Measurements from ENCODE around the gene GSE1. TPM values are rescaled to one million over a fixed set of nuclear protein-coding genes. Genes with fewer than 3 reads are reported as not detected.

The GSE1 gene
- total and polyA plus RNA-seq, 2 experiments from 2014 or later = 27.9 to 43.5 TPM

DNA sequence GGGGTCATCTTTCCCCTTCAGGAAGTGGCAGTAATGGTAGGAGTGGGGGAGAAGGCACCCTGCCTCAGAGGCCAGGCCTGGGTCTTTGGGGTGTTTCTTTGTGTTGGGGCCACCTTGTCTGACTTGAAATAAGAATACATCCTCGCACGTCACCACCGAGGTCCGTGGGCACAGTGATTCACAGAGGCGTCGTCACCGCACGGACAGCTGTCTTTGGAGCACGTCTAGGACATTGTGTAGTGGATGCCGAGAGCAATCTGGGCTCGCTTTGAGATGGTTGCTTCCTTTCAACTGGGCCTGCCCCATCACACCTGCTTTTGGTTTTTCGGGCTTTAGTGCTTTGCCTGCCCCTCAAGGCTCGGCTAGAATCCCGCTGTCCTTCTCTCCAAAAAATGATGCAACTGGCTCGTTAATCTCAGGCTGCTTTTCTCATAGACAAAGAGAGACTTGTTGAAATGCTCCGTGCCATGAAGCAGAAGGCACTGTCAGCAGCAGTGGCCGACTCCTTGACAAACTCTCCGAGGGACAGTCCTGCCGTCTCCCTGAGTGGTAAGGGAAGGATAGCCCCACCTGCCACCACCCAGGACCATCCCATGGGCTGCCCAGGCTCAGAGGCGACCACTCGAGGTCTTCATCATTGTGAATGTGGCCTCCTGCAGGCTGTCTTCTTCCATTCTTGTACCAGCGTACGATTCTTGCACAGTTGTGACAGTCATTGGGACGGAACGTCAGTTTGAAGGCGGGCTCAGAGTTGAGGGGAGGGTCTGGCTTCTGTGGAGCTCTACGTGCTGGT is 51.7 kb downstream of the GSE1 start:
- H3K36me3 ChIP-seq (replicated peaks; ENCODE audit: insufficient read depth, low read depth) = no peaks in the 10 kb centered on the region
- no peaks in the 10 kb centered on the region for H3K27me3 ChIP-seq
- H3K9me2 ChIP-seq (replicated peaks; ENCODE audit: insufficient read depth) = no peaks in the 10 kb centered on the region
- no peaks in the 10 kb centered on the region for H3K4me1 ChIP-seq (ENCODE audit: insufficient read depth)
- no peak overlapping the region for H3K4me3 ChIP-seq
- H3K4me2 ChIP-seq = no peak overlapping the region
- no peaks in the 10 kb centered on the region for H3K79me2 ChIP-seq
- no peak for DNase-seq (ENCODE audit: low spot score)
- no peak overlapping the region for H3K27ac ChIP-seq
- no peaks in the 10 kb centered on the region for H3K9me3 ChIP-seq (ENCODE audit: low read depth)
- no peak overlapping the region for H2AFZ ChIP-seq
- TF ChIP-seq EZH2phosphoT487 (IDR thresholded peaks at IDR 0.05; ENCODE audit: low read depth, severe bottlenecking, unreplicated experiment) (no peak), EZH2 (IDR thresholded peaks at IDR 0.05; ENCODE audit: borderline replicate concordance) (no peak)
- TF ChIP-seq, protein P1, sequence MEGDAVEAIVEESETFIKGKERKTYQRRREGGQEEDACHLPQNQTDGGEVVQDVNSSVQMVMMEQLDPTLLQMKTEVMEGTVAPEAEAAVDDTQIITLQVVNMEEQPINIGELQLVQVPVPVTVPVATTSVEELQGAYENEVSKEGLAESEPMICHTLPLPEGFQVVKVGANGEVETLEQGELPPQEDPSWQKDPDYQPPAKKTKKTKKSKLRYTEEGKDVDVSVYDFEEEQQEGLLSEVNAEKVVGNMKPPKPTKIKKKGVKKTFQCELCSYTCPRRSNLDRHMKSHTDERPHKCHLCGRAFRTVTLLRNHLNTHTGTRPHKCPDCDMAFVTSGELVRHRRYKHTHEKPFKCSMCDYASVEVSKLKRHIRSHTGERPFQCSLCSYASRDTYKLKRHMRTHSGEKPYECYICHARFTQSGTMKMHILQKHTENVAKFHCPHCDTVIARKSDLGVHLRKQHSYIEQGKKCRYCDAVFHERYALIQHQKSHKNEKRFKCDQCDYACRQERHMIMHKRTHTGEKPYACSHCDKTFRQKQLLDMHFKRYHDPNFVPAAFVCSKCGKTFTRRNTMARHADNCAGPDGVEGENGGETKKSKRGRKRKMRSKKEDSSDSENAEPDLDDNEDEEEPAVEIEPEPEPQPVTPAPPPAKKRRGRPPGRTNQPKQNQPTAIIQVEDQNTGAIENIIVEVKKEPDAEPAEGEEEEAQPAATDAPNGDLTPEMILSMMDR (IDR thresholded peaks at IDR 0.05; ENCODE audit: poor library complexity) = no peak
- WGBS (ENCODE audit: low lambda C conversion rate, missing lambda C conversion rate) = 93% methylated on average over 27 of the region's 27 CpGs
- peaks cover 6% of the 10 kb centered on the region for H4K20me1 ChIP-seq (ENCODE audit: insufficient read depth, poor library complexity, severe bottlenecking)

DNA sequence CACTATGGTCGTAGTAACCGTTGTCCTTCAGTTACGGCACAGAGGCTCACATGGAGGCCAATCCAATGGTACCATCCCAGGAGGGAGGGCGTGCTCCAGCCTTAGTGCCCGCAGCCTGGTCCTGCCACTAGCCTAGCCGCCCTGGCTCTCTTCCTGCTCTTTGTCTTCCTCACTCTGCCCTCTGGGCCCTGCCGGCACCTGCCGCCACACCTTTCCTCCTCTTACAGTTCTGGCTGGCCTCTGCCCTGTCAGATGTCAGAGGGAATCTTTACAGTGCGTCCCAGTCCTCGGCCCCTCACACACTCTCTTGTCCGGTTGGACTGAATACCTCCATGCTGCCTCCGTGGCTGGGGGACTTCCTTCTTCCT is 52.2 kb downstream of the GSE1 start:
- no peak for DNase-seq (ENCODE audit: low spot score)
- 96% methylated on average over 12 of the region's 12 CpGs for WGBS (ENCODE audit: low lambda C conversion rate, missing lambda C conversion rate)
- Histone ChIP-seq H3K9me2 (replicated peaks; ENCODE audit: insufficient read depth) (no peaks in the 10 kb centered on the region), H3K27ac (no peak overlapping the region), H3K27me3 (no peaks in the 10 kb centered on the region), H4K20me1 (ENCODE audit: insufficient read depth, poor library complexity, severe bottlenecking) (peaks cover 6% of the 10 kb centered on the region), H3K4me1 (ENCODE audit: insufficient read depth) (no peaks in the 10 kb centered on the region), H3K79me2 (no peaks in the 10 kb centered on the region), H3K4me2 (no peak overlapping the region), H3K4me3 (no peak overlapping the region), H3K9me3 (ENCODE audit: low read depth) (no peaks in the 10 kb centered on the region), H3K36me3 (replicated peaks; ENCODE audit: insufficient read depth, low read depth) (no peaks in the 10 kb centered on the region), H2AFZ (no peak overlapping the region)
- TF ChIP-seq, protein P1 (IDR thresholded peaks at IDR 0.05; ENCODE audit: poor library complexity) = no peak
- no peak for TF ChIP-seq EZH2phosphoT487 (IDR thresholded peaks at IDR 0.05; ENCODE audit: low read depth, severe bottlenecking, unreplicated experiment)
- TF ChIP-seq EZH2 (IDR thresholded peaks at IDR 0.05; ENCODE audit: borderline replicate concordance) = no peak

DNA sequence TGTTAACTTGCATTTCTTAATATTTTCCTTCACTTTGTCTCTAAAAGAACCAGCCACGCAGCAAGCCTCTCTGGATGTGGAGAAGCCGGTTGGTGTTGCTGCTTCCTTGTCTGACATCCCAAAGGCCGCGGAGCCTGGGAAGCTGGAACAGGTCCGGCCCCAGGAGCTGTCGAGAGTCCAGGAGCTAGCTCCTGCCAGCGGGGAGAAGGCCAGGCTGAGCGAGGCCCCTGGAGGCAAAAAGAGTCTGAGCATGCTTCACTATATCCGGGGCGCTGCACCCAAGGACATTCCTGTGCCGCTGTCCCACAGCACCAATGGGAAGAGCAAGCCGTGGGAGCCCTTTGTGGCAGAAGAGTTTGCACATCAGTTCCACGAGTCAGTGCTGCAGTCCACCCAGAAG is 52.8 kb downstream of the GSE1 start:
- no peak overlapping the region for H2AFZ ChIP-seq
- 97% methylated on average over 13 of the region's 13 CpGs for WGBS (ENCODE audit: low lambda C conversion rate, missing lambda C conversion rate)
- no peaks in the 10 kb centered on the region for H3K79me2 ChIP-seq
- no peaks in the 10 kb centered on the region for H3K9me2 ChIP-seq (replicated peaks; ENCODE audit: insufficient read depth)
- H3K9me3 ChIP-seq (ENCODE audit: low read depth) = no peaks in the 10 kb centered on the region
- H3K36me3 ChIP-seq (replicated peaks; ENCODE audit: insufficient read depth, low read depth) = no peaks in the 10 kb centered on the region
- H3K27ac ChIP-seq = no peak overlapping the region
- H3K27me3 ChIP-seq = no peaks in the 10 kb centered on the region
- H3K4me3 ChIP-seq = no peak overlapping the region
- no peak for DNase-seq (ENCODE audit: low spot score)
- H3K4me1 ChIP-seq (ENCODE audit: insufficient read depth) = no peaks in the 10 kb centered on the region
- TF ChIP-seq, protein P1 (IDR thresholded peaks at IDR 0.05; ENCODE audit: poor library complexity) = no peak
- no peak for TF ChIP-seq EZH2 (IDR thresholded peaks at IDR 0.05; ENCODE audit: borderline replicate concordance)
- TF ChIP-seq EZH2phosphoT487 (IDR thresholded peaks at IDR 0.05; ENCODE audit: low read depth, severe bottlenecking, unreplicated experiment) = no peak
- no peak overlapping the region for H3K4me2 ChIP-seq
- H4K20me1 ChIP-seq (ENCODE audit: insufficient read depth, poor library complexity, severe bottlenecking) = peaks cover 6% of the 10 kb centered on the region
